ENCODE data around the gene PARP6.

Gene PARP6

DNA sequence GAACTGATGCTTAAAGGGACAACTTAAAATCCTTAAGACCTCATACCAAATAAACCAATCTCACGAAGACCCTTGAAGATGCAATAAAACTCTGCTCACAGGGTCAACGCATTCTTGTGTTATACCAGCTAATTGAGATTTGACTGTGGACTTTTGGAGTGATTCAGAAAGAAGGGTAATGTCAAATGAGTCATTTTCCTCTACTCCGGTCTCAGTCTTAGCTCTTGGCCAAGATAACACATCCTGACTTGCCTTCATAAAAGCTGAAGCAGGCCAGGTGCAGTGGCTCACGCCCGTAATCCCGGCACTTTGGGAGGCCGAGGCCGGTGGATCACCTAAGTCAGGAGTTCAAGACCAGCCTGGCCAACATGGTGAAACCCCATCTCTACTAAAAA lies 45.2 kb downstream of the PARP6 start:
- H3K27me3 Mint-ChIP-seq (ENCODE audit: low read depth): no peaks in the 10 kb centered on the region
- H3K4me1 Mint-ChIP-seq: peaks cover 67% of the 10 kb centered on the region
- H3K4me3 Mint-ChIP-seq: peak overlapping the region; percentile 75 to 86 (median 82)
- H3K9me3 Mint-ChIP-seq: no peaks in the 10 kb centered on the region
- H3K36me3 Mint-ChIP-seq (ENCODE audit: low read depth): peaks cover 26% of the 10 kb centered on the region
- peak overlapping the region; percentile 63 to 95 (median 90) for H3K27ac Mint-ChIP-seq
- TF ChIP-seq, protein P1, sequence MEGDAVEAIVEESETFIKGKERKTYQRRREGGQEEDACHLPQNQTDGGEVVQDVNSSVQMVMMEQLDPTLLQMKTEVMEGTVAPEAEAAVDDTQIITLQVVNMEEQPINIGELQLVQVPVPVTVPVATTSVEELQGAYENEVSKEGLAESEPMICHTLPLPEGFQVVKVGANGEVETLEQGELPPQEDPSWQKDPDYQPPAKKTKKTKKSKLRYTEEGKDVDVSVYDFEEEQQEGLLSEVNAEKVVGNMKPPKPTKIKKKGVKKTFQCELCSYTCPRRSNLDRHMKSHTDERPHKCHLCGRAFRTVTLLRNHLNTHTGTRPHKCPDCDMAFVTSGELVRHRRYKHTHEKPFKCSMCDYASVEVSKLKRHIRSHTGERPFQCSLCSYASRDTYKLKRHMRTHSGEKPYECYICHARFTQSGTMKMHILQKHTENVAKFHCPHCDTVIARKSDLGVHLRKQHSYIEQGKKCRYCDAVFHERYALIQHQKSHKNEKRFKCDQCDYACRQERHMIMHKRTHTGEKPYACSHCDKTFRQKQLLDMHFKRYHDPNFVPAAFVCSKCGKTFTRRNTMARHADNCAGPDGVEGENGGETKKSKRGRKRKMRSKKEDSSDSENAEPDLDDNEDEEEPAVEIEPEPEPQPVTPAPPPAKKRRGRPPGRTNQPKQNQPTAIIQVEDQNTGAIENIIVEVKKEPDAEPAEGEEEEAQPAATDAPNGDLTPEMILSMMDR (IDR thresholded peaks at IDR 0.05; ENCODE audit: unreplicated experiment in 3 of 3): no peak

GRCh38 chr15:72223278-72223677 lies 49.1 kb downstream of the PARP6 start:
- no peaks in the 10 kb centered on the region for H3K27me3 Mint-ChIP-seq (ENCODE audit: low read depth)
- peak overlapping the region in 1 of 3 experiments; percentile 17 for H3K27ac Mint-ChIP-seq
- H3K4me3 Mint-ChIP-seq: no peak overlapping the region
- no peaks in the 10 kb centered on the region for H3K9me3 Mint-ChIP-seq
- H3K36me3 Mint-ChIP-seq (ENCODE audit: low read depth): peaks cover 48% of the 10 kb centered on the region
- H3K4me1 Mint-ChIP-seq: peaks cover 76% of the 10 kb centered on the region
- TF ChIP-seq, protein P1 (IDR thresholded peaks at IDR 0.05; ENCODE audit: unreplicated experiment in 3 of 3): no peak

GRCh38 chr15:72222393-72222792 lies 50.0 kb downstream of the PARP6 start:
- peak overlapping the region in 2 of 3 experiments; percentile 2 to 11 for H3K4me3 Mint-ChIP-seq
- H3K36me3 Mint-ChIP-seq (ENCODE audit: low read depth): peaks cover 57% of the 10 kb centered on the region
- TF ChIP-seq, protein P1 (IDR thresholded peaks at IDR 0.05; ENCODE audit: unreplicated experiment in 3 of 3): no peak
- H3K27me3 Mint-ChIP-seq (ENCODE audit: low read depth): no peaks in the 10 kb centered on the region
- H3K27ac Mint-ChIP-seq: peak overlapping the region; percentile 25 to 50 (median 37)
- no peaks in the 10 kb centered on the region for H3K9me3 Mint-ChIP-seq
- H3K4me1 Mint-ChIP-seq: peaks cover 69% of the 10 kb centered on the region

- no peak overlapping the region for H3K4me3 Mint-ChIP-seq
- H3K9me3 Mint-ChIP-seq: no peaks in the 10 kb centered on the region
- TF ChIP-seq, protein P1 (IDR thresholded peaks at IDR 0.05; ENCODE audit: unreplicated experiment in 3 of 3): no peak
- peaks cover 62% of the 10 kb centered on the region for H3K36me3 Mint-ChIP-seq (ENCODE audit: low read depth)
- peaks cover 56% of the 10 kb centered on the region for H3K4me1 Mint-ChIP-seq
- no peak overlapping the region for H3K27ac Mint-ChIP-seq
- H3K27me3 Mint-ChIP-seq (ENCODE audit: low read depth): no peaks in the 10 kb centered on the region
Measured at GRCh38 chr15:72220687-72221086, 51.7 kb downstream of the PARP6 start.

DNA sequence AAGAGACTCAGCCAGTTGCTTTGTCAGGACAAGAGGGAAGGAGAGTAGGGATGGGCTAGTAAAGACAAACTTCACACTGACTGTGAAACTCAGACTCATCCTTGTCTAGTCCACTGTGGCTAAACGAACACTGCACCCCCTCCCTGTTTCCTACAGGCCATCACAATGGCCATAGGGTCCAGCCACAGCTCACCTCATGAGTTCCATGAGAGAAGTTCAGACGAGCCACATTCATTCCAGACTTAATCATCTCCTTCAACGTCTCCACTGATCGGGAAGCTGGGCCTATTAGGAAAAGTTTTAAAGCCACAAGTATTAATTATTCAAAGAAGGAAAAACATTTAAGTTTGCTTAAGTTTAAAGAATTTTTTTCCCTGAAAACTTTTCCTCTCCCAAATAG lies 55.1 kb downstream of the PARP6 start:
- Mint-ChIP-seq H3K27ac (no peak overlapping the region), H3K4me3 (no peak overlapping the region), H3K36me3 (ENCODE audit: low read depth) (peaks cover 69% of the 10 kb centered on the region), H3K9me3 (no peaks in the 10 kb centered on the region), H3K27me3 (ENCODE audit: low read depth) (no peaks in the 10 kb centered on the region), H3K4me1 (peaks cover 30% of the 10 kb centered on the region)
- TF ChIP-seq, protein P1 (IDR thresholded peaks at IDR 0.05; ENCODE audit: unreplicated experiment in 3 of 3): no peak

GRCh38 chr15:72216079-72216478 lies 56.3 kb downstream of the PARP6 start:
- Mint-ChIP-seq H3K27me3 (ENCODE audit: low read depth) (no peaks in the 10 kb centered on the region), H3K4me3 (no peak overlapping the region), H3K36me3 (ENCODE audit: low read depth) (peaks cover 79% of the 10 kb centered on the region), H3K4me1 (peaks cover 23% of the 10 kb centered on the region), H3K9me3 (no peaks in the 10 kb centered on the region), H3K27ac (no peak overlapping the region)
- TF ChIP-seq, protein P1 (IDR thresholded peaks at IDR 0.05; ENCODE audit: unreplicated experiment in 3 of 3): no peak

All from nephron (organoid).